AG10803 (cell line): ENCODE data around the gene MAP4K5.

Experiments
- DNase-seq: peaks from one replicate; pipeline ENCODE4 v3.0.0; 2010; ENCODE audit warnings: low read depth
- H3K4me3 ChIP-seq: 2 replicates; pipeline ENCODE4 v1.5.1; 2011; ENCODE audit warnings: mild to moderate bottlenecking, low read length, control low read depth
- TF ChIP-seq, protein P1 (sequence below): conservative IDR thresholded peaks from 2 replicates; pipeline ENCODE4 v1.5.1; 2011; ENCODE audit warnings: mild to moderate bottlenecking, low read length, control low read depth, inconsistent platforms

The MAP4K5 gene

DNA sequence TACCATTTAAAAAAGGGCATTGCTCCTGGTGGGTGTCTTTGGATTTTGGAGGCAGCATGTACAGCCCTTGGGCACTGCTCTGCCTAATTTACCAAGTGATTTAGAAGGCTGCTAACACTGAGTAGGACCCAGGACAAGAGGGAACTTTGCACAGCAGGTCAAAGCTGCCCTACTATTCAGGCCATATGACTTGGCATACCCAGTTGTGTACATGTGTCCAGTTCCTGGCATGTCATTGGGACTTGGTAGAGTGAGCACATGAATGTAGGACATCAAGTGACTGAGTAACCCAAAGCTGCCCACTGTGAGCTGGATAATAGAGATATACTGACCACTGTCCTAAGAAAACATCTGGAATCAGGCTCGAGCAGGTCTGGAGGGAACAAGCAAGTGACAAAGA, 151.4 kb downstream of the MAP4K5 start:
- no peak overlapping the region for H3K4me3 ChIP-seq
- DNase-seq, result no peak
- TF ChIP-seq, protein P1, sequence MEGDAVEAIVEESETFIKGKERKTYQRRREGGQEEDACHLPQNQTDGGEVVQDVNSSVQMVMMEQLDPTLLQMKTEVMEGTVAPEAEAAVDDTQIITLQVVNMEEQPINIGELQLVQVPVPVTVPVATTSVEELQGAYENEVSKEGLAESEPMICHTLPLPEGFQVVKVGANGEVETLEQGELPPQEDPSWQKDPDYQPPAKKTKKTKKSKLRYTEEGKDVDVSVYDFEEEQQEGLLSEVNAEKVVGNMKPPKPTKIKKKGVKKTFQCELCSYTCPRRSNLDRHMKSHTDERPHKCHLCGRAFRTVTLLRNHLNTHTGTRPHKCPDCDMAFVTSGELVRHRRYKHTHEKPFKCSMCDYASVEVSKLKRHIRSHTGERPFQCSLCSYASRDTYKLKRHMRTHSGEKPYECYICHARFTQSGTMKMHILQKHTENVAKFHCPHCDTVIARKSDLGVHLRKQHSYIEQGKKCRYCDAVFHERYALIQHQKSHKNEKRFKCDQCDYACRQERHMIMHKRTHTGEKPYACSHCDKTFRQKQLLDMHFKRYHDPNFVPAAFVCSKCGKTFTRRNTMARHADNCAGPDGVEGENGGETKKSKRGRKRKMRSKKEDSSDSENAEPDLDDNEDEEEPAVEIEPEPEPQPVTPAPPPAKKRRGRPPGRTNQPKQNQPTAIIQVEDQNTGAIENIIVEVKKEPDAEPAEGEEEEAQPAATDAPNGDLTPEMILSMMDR, result no peak

DNA sequence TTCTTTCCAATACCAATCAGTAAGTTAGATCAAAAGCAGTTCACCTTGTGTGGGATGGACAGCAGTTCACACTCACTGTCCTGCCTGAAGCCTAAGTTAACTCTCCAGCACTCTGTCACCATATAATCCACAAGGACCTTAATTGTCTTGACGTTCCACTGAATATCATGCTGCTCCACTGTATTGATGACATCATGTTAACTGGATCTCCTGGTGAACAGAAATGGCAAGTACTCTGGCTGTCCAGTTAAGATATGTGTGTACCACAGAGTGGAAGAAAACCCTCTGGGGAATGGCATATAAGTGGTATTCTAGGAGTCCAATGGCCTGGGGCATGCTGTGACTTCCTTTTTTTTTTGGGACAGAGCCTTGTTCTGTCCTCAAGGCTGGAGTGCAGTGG, 151.9 kb downstream of the MAP4K5 start:
- DNase-seq, result no peak
- TF ChIP-seq, protein P1, result no peak
- no peak overlapping the region for H3K4me3 ChIP-seq

DNA sequence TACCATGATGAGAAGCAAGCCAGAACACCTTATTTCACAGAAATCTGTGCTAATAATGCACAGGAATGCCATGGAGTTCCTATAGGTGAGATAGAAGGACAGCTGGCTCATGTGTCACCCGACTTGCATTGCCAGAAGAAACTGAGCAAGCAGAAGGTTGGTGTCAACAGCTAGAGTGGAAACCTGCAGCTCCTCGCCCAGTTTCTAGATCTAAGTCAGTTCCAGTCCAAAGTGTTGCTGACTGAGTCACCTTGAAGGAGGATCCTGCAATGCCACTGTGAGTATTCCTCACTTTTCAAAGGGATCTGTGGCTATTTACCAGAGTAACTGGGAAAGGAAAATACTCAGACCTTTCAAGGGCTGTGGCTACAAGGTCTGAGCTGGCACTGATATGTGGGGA, 152.8 kb downstream of the MAP4K5 start:
- DNase-seq, result no peak
- H3K4me3 ChIP-seq, result no peak overlapping the region
- TF ChIP-seq, protein P1, result no peak

DNA sequence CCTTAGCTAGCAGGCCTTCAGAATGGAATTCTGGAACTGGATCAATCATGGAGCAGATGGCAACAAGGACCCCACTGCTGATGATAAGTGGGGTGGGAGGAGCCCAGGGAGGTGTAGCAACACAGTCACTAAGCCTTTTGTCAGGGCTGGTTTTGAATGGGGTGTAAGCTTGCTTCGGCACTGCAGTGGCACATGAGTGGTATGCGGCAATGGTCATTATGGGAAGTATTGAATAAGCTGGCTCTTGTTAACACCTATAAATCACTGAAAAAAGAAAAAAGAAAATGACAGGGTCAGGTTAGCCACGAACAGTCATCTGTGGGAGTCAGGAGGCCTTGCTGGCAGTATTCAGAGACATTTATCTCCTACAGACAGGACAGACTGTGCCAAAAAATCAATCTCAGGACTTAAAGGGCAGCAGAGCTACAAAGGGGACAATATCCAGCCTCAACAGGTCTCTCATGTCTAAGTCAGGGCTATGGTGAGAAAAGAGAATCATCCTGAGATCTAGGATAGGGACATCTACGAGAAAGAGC, 154.8 kb downstream of the MAP4K5 start:
- H3K4me3 ChIP-seq, result no peak overlapping the region
- TF ChIP-seq, protein P1, result no peak
- no peak for DNase-seq

DNA sequence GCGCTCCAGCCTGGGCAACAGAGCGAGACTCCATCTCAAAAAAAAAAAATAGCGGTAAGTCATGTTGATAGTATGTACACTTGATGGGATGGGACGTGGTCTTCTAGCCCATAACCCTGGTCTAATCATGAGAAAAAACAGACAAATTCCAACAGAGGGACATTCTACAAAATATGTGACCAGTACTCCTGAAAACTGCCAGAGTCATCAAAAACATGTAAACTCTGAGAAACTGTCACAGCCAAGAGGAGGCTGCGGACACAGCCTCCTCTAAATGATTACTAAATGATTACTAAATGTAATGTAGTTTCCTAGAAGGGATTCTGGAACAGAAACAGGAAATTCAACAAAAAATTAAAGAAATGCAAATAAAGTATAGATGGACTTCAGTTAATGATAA, 156.6 kb downstream of the MAP4K5 start:
- DNase-seq, result no peak
- no peak overlapping the region for H3K4me3 ChIP-seq
- TF ChIP-seq, protein P1, result no peak

DNA sequence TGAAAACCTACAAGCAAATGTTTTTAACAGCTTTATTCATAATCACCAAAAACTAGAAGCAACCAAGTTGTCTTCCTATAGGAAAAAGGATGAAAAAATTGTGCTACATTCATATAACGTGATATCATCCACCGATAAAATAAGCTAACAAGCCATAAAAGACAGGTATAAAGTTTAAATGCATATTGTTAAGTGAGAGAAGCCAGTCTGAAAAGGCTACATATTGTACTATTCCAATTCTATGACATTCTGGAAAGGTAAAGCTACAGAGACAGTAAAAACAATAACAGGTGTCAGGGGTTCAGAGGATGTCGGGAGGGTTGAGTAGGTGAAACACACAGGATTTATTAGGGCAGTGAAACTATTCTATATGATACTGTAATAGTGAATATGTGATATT, 158.4 kb downstream of the MAP4K5 start:
- no peak for DNase-seq
- TF ChIP-seq, protein P1, result no peak
- H3K4me3 ChIP-seq, result no peak overlapping the region

DNA sequence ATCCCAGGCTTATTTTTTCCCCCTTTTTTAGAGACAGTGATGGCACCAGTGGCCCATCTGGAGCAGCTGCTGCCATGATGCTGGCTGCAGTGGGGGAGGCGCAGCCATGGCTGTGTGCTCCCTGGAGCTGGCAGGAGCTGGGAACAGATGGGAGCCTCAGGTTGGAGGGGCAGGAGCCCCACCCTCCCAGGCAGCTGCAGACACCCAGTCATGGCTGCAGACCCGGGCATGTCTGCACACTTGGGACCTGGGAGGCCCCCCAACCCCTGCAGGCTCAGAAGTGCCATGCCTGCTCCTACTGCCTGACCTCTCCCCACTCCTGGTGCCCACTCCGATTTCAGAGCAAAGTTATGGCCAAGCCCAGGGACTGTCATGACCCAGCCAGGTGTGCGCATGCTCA, 160.8 kb downstream of the MAP4K5 start:
- no peak overlapping the region for H3K4me3 ChIP-seq
- TF ChIP-seq, protein P1, result no peak
- DNase-seq, result no peak
